RWPE2 (cell line): ENCODE results near the gene WWOX.

Source experiments
- ATAC-seq: fragments of 200-7000 bp; cut with Tn5 transposase; 3 replicates; pipeline ENCODE4 v1.9.1; 2021; ENCODE audit warnings: low read depth
- DNase-seq: peaks from one replicate; pipeline ENCODE4 v3.0.0-alpha.2; 2020; ENCODE audit warnings: low spot score
- H3K27ac ChIP-seq: fragments of 450-650 bp; 2 replicates; pipeline ENCODE4 v1.5.1; 2017; ENCODE audit warnings: mild to moderate bottlenecking; ENCODE audit not compliant: poor library complexity, severe bottlenecking
- H3K27me3 ChIP-seq: fragments of 250-450 bp; sonication (Bioruptor Pico); 2 replicates; pipeline ENCODE4 v1.5.1; 2021; ENCODE audit warnings: mild to moderate bottlenecking, moderate library complexity; ENCODE audit not compliant: insufficient read depth, poor library complexity, severe bottlenecking
- H3K36me3 ChIP-seq: fragments of 250-450 bp; sonication (Bioruptor Pico); 2 replicates; pipeline ENCODE4 v1.5.1; 2020; ENCODE audit warnings: low read depth, mild to moderate bottlenecking, moderate library complexity
- H3K4me1 ChIP-seq: fragments of 250-450 bp; sonication (Bioruptor Pico); 2 replicates; pipeline ENCODE4 v1.5.1; 2021; ENCODE audit warnings: mild to moderate bottlenecking, moderate library complexity; ENCODE audit not compliant: insufficient read depth, poor library complexity, severe bottlenecking
- H3K4me3 ChIP-seq: fragments of 250-450 bp; sonication (Bioruptor Pico); 2 replicates; pipeline ENCODE4 v1.5.1; 2021; ENCODE audit warnings: mild to moderate bottlenecking, moderate library complexity; ENCODE audit not compliant: severe bottlenecking
- H3K9me3 ChIP-seq: fragments of 250-450 bp; sonication (Bioruptor Pico); 2 replicates; pipeline ENCODE4 v1.5.1; 2021; ENCODE audit warnings: mild to moderate bottlenecking, moderate library complexity; ENCODE audit not compliant: severe bottlenecking
- TF ChIP-seq, protein P1 (sequence below): fragments of 450-650 bp; IDR thresholded peaks from one replicate; pipeline ENCODE4 v1.5.1; 2017; ENCODE audit warnings: mild to moderate bottlenecking, moderate library complexity; ENCODE audit not compliant: poor library complexity, severe bottlenecking

The WWOX gene

DNA sequence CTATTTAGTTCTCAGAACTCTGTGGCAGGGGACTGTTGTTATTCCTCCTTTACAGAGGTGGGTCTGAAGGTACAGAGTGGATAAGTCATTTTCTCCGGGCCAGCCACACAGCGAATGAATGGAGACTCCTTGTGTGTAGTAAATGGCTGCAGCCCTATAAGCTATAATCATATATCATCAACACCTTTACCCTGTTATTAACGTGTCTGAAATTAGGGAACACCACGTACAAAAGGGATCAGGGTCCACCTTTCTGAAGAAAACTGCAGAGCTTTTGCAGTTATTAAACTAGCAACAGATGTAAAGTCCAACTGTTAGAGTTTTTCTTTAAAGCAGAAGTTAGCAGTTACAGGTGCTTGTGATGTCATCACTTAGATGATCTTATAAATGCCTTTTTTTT is 804.4 kb downstream of the WWOX start:
- H3K27ac ChIP-seq = no peak overlapping the region
- H3K36me3 ChIP-seq = no peaks in the 10 kb centered on the region
- DNase-seq (no peak), ATAC-seq (no peak)
- no peaks in the 10 kb centered on the region for H3K9me3 ChIP-seq
- H3K27me3 ChIP-seq = no peaks in the 10 kb centered on the region
- TF ChIP-seq, protein P1, sequence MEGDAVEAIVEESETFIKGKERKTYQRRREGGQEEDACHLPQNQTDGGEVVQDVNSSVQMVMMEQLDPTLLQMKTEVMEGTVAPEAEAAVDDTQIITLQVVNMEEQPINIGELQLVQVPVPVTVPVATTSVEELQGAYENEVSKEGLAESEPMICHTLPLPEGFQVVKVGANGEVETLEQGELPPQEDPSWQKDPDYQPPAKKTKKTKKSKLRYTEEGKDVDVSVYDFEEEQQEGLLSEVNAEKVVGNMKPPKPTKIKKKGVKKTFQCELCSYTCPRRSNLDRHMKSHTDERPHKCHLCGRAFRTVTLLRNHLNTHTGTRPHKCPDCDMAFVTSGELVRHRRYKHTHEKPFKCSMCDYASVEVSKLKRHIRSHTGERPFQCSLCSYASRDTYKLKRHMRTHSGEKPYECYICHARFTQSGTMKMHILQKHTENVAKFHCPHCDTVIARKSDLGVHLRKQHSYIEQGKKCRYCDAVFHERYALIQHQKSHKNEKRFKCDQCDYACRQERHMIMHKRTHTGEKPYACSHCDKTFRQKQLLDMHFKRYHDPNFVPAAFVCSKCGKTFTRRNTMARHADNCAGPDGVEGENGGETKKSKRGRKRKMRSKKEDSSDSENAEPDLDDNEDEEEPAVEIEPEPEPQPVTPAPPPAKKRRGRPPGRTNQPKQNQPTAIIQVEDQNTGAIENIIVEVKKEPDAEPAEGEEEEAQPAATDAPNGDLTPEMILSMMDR = no peak
- H3K4me1 ChIP-seq = no peaks in the 10 kb centered on the region
- H3K4me3 ChIP-seq = no peak overlapping the region

DNA sequence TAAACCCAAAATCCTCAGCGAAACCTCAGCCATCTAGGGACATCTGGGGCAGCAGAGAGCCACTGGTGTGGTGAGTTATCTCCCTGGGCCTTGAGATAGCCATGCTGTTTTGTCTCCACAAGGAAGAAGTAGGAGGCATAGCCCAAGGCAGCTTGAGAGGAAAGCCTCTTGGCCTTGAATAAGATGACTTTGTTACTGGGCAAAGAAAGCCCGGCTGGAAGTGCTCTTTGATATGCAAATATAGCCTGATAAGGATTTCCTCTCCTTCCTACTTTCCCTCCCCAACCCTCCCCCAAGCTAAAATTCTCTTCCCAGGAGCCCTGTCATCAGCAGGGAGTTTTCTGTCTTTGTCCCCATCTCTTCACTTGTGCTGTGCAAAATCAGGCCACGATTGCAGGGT is 806.7 kb downstream of the WWOX start:
- Histone ChIP-seq H3K36me3 (no peaks in the 10 kb centered on the region), H3K4me3 (no peak overlapping the region), H3K27ac (no peak overlapping the region), H3K27me3 (no peaks in the 10 kb centered on the region), H3K9me3 (no peaks in the 10 kb centered on the region), H3K4me1 (no peaks in the 10 kb centered on the region)
- ATAC-seq (no peak), DNase-seq (no peak)
- TF ChIP-seq, protein P1 = no peak

DNA sequence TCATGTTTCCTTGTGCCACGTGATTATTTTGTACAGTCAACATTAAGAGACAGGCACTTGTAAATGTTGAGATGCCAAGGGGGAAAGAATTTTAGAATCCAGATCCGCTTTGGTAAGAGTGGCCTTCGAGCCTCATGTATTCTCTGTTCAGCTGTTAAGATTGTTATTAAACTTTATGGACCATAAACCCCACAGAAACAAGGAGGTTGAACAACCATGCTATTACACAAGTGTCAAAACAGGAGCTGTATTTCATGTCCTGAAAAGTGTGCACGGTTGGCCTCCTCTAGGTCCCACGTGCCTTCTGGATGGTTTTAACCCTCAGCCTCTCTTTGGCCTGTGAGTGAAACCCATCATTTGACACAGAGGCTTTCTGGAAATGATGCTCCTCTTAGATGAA is 809.8 kb downstream of the WWOX start:
- no peaks in the 10 kb centered on the region for H3K4me1 ChIP-seq
- DNase-seq = no peak
- no peaks in the 10 kb centered on the region for H3K9me3 ChIP-seq
- ATAC-seq = no peak
- TF ChIP-seq, protein P1 = no peak
- H3K27me3 ChIP-seq = no peaks in the 10 kb centered on the region
- no peak overlapping the region for H3K4me3 ChIP-seq
- no peaks in the 10 kb centered on the region for H3K36me3 ChIP-seq
- no peak overlapping the region for H3K27ac ChIP-seq

DNA sequence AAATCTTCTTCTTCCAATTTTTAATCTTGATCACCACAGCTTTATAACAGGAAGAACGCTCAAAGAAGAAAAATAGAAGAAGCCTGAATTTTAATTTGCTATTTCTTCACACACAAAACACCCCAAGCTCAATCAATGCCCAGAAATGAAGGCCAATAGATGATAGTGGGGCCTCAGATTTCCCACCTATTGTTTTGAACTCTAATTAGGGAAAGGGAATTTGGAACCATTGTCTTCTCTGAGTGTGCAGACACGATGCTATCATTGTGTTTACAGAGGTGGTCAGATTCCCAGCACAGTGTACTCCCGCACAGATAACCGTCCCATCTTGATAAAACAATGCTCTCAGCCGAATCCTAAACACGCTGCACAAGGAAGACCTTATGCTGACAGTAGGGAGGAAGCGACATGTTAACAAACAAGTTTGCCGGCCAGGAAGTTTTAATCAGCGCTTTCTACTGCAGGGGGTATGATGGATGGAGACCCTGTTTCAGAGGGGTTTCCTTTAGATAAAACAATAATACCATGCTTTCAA is 816.4 kb downstream of the WWOX start:
- no peak overlapping the region for H3K27ac ChIP-seq
- no peak overlapping the region for H3K4me3 ChIP-seq
- ATAC-seq (no peak), DNase-seq (no peak)
- no peaks in the 10 kb centered on the region for H3K9me3 ChIP-seq
- H3K4me1 ChIP-seq = no peaks in the 10 kb centered on the region
- H3K27me3 ChIP-seq = no peaks in the 10 kb centered on the region
- TF ChIP-seq, protein P1 = no peak
- no peaks in the 10 kb centered on the region for H3K36me3 ChIP-seq

DNA sequence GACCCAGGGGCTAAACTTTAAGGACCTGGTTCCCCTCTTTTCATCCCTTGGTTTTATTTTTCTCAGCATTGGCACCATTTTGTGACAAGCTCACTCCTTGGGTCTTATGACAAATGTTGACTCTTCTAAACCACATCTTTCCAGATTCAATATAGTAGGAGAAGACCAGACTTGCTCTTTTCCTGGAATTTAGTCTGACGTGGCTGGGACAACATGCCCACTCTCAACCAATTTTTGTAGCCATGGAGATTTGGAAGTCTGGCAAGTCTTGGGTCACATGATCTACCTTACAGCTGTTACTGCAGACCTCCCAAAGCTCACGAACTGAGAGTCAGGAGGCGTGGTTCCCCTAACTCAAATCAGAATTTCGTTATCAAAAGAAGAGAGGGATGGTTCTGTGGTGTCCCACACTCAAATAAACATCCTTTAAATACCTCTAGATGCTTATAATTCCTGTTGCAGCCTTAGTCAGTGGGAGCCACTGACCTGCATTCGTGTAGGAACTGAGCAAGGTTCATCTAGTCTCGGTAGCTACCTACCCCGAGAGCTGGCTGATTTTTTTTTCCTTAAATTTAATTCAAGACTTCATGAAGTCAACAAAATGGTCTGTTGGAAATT is 817.6 kb downstream of the WWOX start:
- TF ChIP-seq, protein P1 = no peak
- DNase-seq (no peak), ATAC-seq (no peak)
- Histone ChIP-seq H3K4me1 (no peaks in the 10 kb centered on the region), H3K27ac (no peak overlapping the region), H3K27me3 (no peaks in the 10 kb centered on the region), H3K4me3 (no peak overlapping the region), H3K9me3 (no peaks in the 10 kb centered on the region), H3K36me3 (no peaks in the 10 kb centered on the region)
